Gastrocnemius medialis (tissue), 4 donors: Measurements from ENCODE around the gene DVL2. TPM values are rescaled to one million over a fixed set of nuclear protein-coding genes. Genes with fewer than 3 reads are reported as not detected.

ENCODE experiments used
- ATAC-seq, 2 donors: fragments of 150-250 bp; one replicate each; pipeline ENCODE4 v1.9.1; 2016
- DNase-seq, 2 donors: peaks; one replicate each; pipeline ENCODE4 v3.0.0-alpha.2; 2019
- H3K27ac ChIP-seq, 4 donors: fragments of 200-600 bp; sonication (generic); 1 replicate in 1 of 4; 2 replicates in 3 of 4; pipeline ENCODE4 v1.5.1; 2016 to 2018; ENCODE audit warnings: mild to moderate bottlenecking in 2 of 4, moderate library complexity in 1 of 4
- H3K27me3 ChIP-seq, 3 donors: fragments of 200-600 bp; sonication (generic) in 2 of 3; 1 replicate in 1 of 3; 2 replicates in 2 of 3; pipeline versions ENCODE4 v1.5.1 to v1.6.0; 2016 to 2019; ENCODE audit warnings: mild to moderate bottlenecking in 1 of 3, moderate library complexity in 1 of 3
- H3K36me3 ChIP-seq, 2 donors: fragments of 200-600 bp; sonication (generic) in 1 of 2; one replicate each; pipeline ENCODE4 v1.5.1; 2017 to 2018
- H3K4me1 ChIP-seq, 2 donors: fragments of 200-600 bp; sonication (generic) in 1 of 2; one replicate each; pipeline ENCODE4 v1.5.1; 2016 to 2017; ENCODE audit warnings: mild to moderate bottlenecking in 2 of 2
- H3K4me3 ChIP-seq, 4 donors: fragments of 200-600 bp; sonication (generic) in 3 of 4; 1 replicate in 1 of 4; 2 replicates in 3 of 4; pipeline ENCODE4 v1.5.1; 2016 to 2019; ENCODE audit warnings: mild to moderate bottlenecking in 2 of 4
- H3K9me3 ChIP-seq, 3 donors: fragments of 200-600 bp; sonication (generic) in 2 of 3; 1 replicate in 1 of 3; 2 replicates in 2 of 3; pipeline ENCODE4 v1.5.1; 2016 to 2019
- POLR2A ChIP-seq, 2 donors: fragments of 450-650 bp; IDR thresholded peaks; one replicate each; pipeline ENCODE4 v1.6.1; 2017; ENCODE audit warnings: antibody characterized with exemption in 2 of 2, mild to moderate bottlenecking in 2 of 2, moderate library complexity in 2 of 2
- in situ Hi-C, 4 donors: fragments of 200-750 bp; cut with MboI; loops; one replicate each; pipeline versions ENCODE4 v1.15.0 to v1.8.0; 2017; ENCODE audit warnings: low sequenced_read_pairs in 4 of 4
- intact Hi-C: fragments of 100-400 bp; cut with DNase I; formaldehyde crosslinking; loops from one replicate; pipeline ENCODE4 v1.15.1; 2023; ENCODE audit warnings: low total_unique reads
- microRNA counts, 2 donors: library from miRNA; unstranded; fragments of <30 nt; microRNA quantifications; one replicate each; lab custom pipeline; 2016
- microRNA-seq, 2 donors: library from miRNA; unstranded; fragments of <30 nt; microRNA quantifications; one replicate each; pipeline ENCODE4, GENCODE V29; 2016; ENCODE audit warnings: borderline replicate concordance in 2 of 2
- total RNA-seq, 4 donors: library from RNA; depleted of rRNA; stranded (reverse); fragments of >200 nt; gene quantifications; one replicate each; pipeline versions ENCODE4 v1.1.0 to v1.2.3, GENCODE V29; 2016
- TF ChIP-seq, protein P1 (sequence below), 5 experiments: fragments of 450-650 bp in 3 of 5; fragments of 200-600 bp in 2 of 5; sonication (generic) in 2 of 5; IDR thresholded peaks in 4 of 5; conservative IDR thresholded peaks in 1 of 5; 1 replicate in 4 of 5; 2 replicates in 1 of 5; pipeline ENCODE4 v1.5.1; 2016 to 2019; ENCODE audit warnings: antibody characterized with exemption in 5 of 5, mild to moderate bottlenecking in 3 of 5, moderate library complexity in 3 of 5

The DVL2 gene
- total RNA-seq, 4 donors from 2014 or later, result 15.5 to 22.6 (median 20.5) TPM

DNA sequence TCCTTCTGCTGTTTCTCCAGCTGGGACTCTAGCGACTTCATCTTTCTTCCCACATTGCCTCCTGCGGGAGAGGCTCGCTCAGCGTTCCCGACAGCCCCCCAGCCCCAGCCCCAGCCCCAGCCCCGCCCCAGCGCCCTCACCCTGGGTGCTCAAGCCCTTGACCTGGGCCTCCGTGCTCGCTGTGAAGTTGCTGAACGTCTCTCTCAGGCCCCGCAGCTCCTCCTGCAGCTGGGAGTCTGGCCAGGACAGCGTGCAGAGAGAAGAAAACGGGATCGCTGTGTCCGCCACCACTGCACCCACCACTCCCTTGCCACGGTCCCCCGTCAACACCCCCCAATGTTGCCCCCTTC lies 57.5 kb downstream of the DVL2 start:
- H3K4me3 ChIP-seq, result no peak overlapping the region
- no peaks in the 10 kb centered on the region for H3K9me3 ChIP-seq
- in situ Hi-C loops (no loop called here), intact Hi-C loops (loop anchor here (5.0 kb wide), 1 partner anchor 125 kb away; no protein-coding TSS in a partner anchor)
- ATAC-seq (no peak), DNase-seq (no peak)
- peaks cover 8% of the 10 kb centered on the region in 2 donors for H3K4me1 ChIP-seq
- H3K27me3 ChIP-seq, result peaks cover 39 to 56% (median 45%) of the 10 kb centered on the region in 3 donors
- no peaks in the 10 kb centered on the region for H3K36me3 ChIP-seq
- TF ChIP-seq POLR2A (IDR thresholded peaks at IDR 0.05), result no peak
- TF ChIP-seq, protein P1, sequence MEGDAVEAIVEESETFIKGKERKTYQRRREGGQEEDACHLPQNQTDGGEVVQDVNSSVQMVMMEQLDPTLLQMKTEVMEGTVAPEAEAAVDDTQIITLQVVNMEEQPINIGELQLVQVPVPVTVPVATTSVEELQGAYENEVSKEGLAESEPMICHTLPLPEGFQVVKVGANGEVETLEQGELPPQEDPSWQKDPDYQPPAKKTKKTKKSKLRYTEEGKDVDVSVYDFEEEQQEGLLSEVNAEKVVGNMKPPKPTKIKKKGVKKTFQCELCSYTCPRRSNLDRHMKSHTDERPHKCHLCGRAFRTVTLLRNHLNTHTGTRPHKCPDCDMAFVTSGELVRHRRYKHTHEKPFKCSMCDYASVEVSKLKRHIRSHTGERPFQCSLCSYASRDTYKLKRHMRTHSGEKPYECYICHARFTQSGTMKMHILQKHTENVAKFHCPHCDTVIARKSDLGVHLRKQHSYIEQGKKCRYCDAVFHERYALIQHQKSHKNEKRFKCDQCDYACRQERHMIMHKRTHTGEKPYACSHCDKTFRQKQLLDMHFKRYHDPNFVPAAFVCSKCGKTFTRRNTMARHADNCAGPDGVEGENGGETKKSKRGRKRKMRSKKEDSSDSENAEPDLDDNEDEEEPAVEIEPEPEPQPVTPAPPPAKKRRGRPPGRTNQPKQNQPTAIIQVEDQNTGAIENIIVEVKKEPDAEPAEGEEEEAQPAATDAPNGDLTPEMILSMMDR (IDR thresholded peaks at IDR 0.05 in 4 of 5, conservative IDR thresholded peaks at IDR 0.05 in 1 of 5), result no peak
- no peak overlapping the region for H3K27ac ChIP-seq

DNA sequence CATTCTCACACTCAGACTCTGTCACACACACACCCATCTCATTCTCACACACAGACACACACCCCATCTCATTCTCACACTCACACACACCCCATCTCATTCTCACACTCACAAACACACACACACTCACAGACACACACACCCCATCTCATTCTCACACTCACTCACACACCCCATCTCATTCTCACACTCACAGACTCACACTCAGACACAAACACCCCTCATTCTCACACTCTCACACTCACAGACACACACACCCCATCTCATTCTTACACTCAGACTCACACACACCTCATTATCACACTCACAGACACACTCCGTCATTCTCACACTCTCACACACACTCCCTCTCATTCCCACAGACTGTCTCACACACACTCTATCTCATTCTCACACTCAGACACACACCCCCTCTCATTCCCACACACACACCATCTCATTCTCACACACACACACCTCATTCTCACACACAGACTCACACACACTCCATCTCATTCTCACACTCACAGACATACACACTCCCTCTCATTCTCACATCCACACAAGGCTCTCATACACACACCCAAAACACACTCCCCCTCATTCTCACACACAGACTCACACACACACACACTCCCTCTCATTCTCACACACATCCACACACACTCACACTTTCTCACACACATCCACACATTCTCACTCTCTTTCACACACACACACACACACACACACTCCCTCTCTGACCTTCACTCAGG lies 58.0 kb downstream of the DVL2 start:
- intact Hi-C loops, result loop anchor here (5.0 kb wide), 1 partner anchor 124 kb away; no protein-coding TSS in a partner anchor

More for the DNA sequence above, 58.0 kb downstream of the DVL2 start:
- in situ Hi-C loops, result no loop called here
- Histone ChIP-seq H3K4me3 (no peak overlapping the region), H3K9me3 (no peaks in the 10 kb centered on the region), H3K36me3 (no peaks in the 10 kb centered on the region), H3K27me3 (peaks cover 39 to 58% (median 45%) of the 10 kb centered on the region in 3 donors), H3K27ac (no peak overlapping the region), H3K4me1 (peaks cover 8% of the 10 kb centered on the region in 2 donors)
- TF ChIP-seq POLR2A (IDR thresholded peaks at IDR 0.05), result no peak
- TF ChIP-seq, protein P1 (IDR thresholded peaks at IDR 0.05 in 4 of 5, conservative IDR thresholded peaks at IDR 0.05 in 1 of 5), result no peak
- ATAC-seq, result no peak
- DNase-seq, result no peak

MicroRNAs encoded within 50 kb of the gene (microRNA counts, 767-probe panel; counts per million panel counts)
- microRNA hsa-miR-324-3p (lab: Ali Mortazavi, UCI) (356 to 448 counts per million in 2 donors), microRNA hsa-miR-324-5p (lab: Ali Mortazavi, UCI) (356 to 448 counts per million in 2 donors)

Small RNA genes within 50 kb of the gene (microRNA-seq; reads per million reads assigned to microRNA genes)
- gene MIR324, result 318 to 364 reads per million in 2 donors

Other genes with a start within 250 kb of the DVL2 start
- not detected for gene ALOX12, start 238.5 kb downstream of the DVL2 start, total RNA-seq
- 100 to 1,000 TPM; 181 to 201 (median 190) TPM for gene RNASEK, start 221.9 kb downstream of the DVL2 start, total RNA-seq
- gene BCL6B, start 211.5 kb downstream of the DVL2 start, total RNA-seq, result 1 to 10 TPM; 1.2 to 3.9 (median 2.1) TPM
- under 1 TPM in 2 of 4 donors, not detected in 2; 0.36 to 0.49 TPM for gene SLC16A13, start 198.5 kb downstream of the DVL2 start, total RNA-seq
- gene SLC16A11, start 190.4 kb downstream of the DVL2 start, total RNA-seq, result under 1 TPM in 2 of 4 donors, not detected in 2; 0.31 to 0.78 TPM
- 1 to 10 TPM in 3 of 4 donors, not detected in 1; 1.3 to 2.8 (median 2.3) TPM for gene CLEC10A, start 154.3 kb downstream of the DVL2 start, total RNA-seq
- 1 to 10 TPM in 2 of 4 donors, not detected in 2; 1.6 to 2.2 TPM for gene ASGR2, start 119.7 kb downstream of the DVL2 start, total RNA-seq
- 1 to 10 TPM in 1 of 4 donors, under 1 TPM in 1, not detected in 2; 0.81 to 1.8 TPM for gene ASGR1, start 55.1 kb downstream of the DVL2 start, total RNA-seq
- gene DLG4, start 14.7 kb downstream of the DVL2 start, total RNA-seq, result 1 to 10 TPM; 3.5 to 6.7 (median 5.3) TPM
- 1,000 to 10,000 TPM in 3 of 4 donors, 100 to 1,000 TPM in 1; 771 to 1,217 (median 1,086) TPM for gene ACADVL, start 14.6 kb downstream of the DVL2 start, total RNA-seq
- gene PHF23, start 4.9 kb upstream of the DVL2 start, total RNA-seq, result 10 to 100 TPM; 16.9 to 31.8 (median 24.1) TPM
- 100 to 1,000 TPM; 207 to 626 (median 258) TPM for gene GABARAP, start 7.9 kb upstream of the DVL2 start, total RNA-seq
- 100 to 1,000 TPM in 3 of 4 donors, 10 to 100 TPM in 1; 71.5 to 150 (median 111) TPM for gene CTDNEP1, start 17.2 kb upstream of the DVL2 start, total RNA-seq
- gene ELP5, start 17.7 kb upstream of the DVL2 start, total RNA-seq, result 10 to 100 TPM; 13.3 to 52.7 (median 26.7) TPM
- 1 to 10 TPM in 1 of 4 donors, under 1 TPM in 1, not detected in 2; 0.46 to 5.1 TPM for gene CLDN7, start 28.0 kb upstream of the DVL2 start, total RNA-seq
- 100 to 1,000 TPM; 148 to 310 (median 227) TPM for gene SLC2A4, start 47.2 kb upstream of the DVL2 start, total RNA-seq
- gene YBX2, start 60.1 kb upstream of the DVL2 start, total RNA-seq, result 1 to 10 TPM in 1 of 4 donors, under 1 TPM in 2, not detected in 1; 0.42 to 2.2 (median 0.46) TPM
- 100 to 1,000 TPM; 115 to 384 (median 273) TPM for gene EIF5A, start 73.1 kb upstream of the DVL2 start, total RNA-seq
- 100 to 1,000 TPM; 135 to 240 (median 169) TPM for gene GPS2, start 80.8 kb upstream of the DVL2 start, total RNA-seq
- 10 to 100 TPM; 21.8 to 26.7 (median 23.5) TPM for gene NEURL4, start 94.8 kb upstream of the DVL2 start, total RNA-seq
- gene ACAP1, start 102.0 kb upstream of the DVL2 start, total RNA-seq, result 10 to 100 TPM in 1 of 4 donors, 1 to 10 TPM in 1, under 1 TPM in 2; 0.22 to 16.3 (median 1.7) TPM
- 1 to 10 TPM; 3.6 to 7.0 (median 4.6) TPM for gene KCTD11, start 117.6 kb upstream of the DVL2 start, total RNA-seq
- not detected for gene TMEM95, start 120.6 kb upstream of the DVL2 start, total RNA-seq
- gene TNK1, start 146.6 kb upstream of the DVL2 start, total RNA-seq, result 1 to 10 TPM in 1 of 4 donors, under 1 TPM in 1, not detected in 2; 0.13 to 2.2 TPM
- gene PLSCR3, start 160.0 kb upstream of the DVL2 start, total RNA-seq, result 10 to 100 TPM in 3 of 4 donors, 1 to 10 TPM in 1; 8.9 to 20.3 (median 14.4) TPM
- 10 to 100 TPM; 28.9 to 65.6 (median 50.2) TPM for gene TMEM256, start 169.6 kb upstream of the DVL2 start, total RNA-seq
- gene NLGN2, start 173.3 kb upstream of the DVL2 start, total RNA-seq, result 1 to 10 TPM; 4.2 to 6.6 (median 4.4) TPM
- not detected for gene SPEM1, start 185.8 kb upstream of the DVL2 start, total RNA-seq
- gene SPEM2, start 191.1 kb upstream of the DVL2 start, total RNA-seq, result not detected
- not detected for gene SPEM3, start 194.3 kb upstream of the DVL2 start, total RNA-seq
- 1 to 10 TPM in 3 of 4 donors, under 1 TPM in 1; 0.92 to 3.9 (median 2.3) TPM for gene TMEM102, start 200.9 kb upstream of the DVL2 start, total RNA-seq
- gene FGF11, start 205.0 kb upstream of the DVL2 start, total RNA-seq, result 1 to 10 TPM; 1.2 to 7.4 (median 4.1) TPM
- 100 to 1,000 TPM in 2 of 4 donors, 10 to 100 TPM in 2; 82.3 to 202 (median 101) TPM for gene CHRNB1, start 210.5 kb upstream of the DVL2 start, total RNA-seq
- gene ZBTB4, start 245.1 kb upstream of the DVL2 start, total RNA-seq, result 10 to 100 TPM; 24.2 to 43.1 (median 31.2) TPM
- not detected for gene SLC35G6, start 246.9 kb upstream of the DVL2 start, total RNA-seq
- gene POLR2A, start 249.8 kb upstream of the DVL2 start, total RNA-seq, result 10 to 100 TPM; 20.3 to 56.9 (median 39.3) TPM